ENCODE measurements around the gene TMEM114.
A peak's percentile ranks its signal among the peaks of the same experiment; 100 is the strongest.
"Not testable (repeated sequence)": the region's sequence is repeated elsewhere in the genome, so short reads cannot be mapped to it uniquely, and the experiment has no call there.

TMEM114 gene

DNA sequence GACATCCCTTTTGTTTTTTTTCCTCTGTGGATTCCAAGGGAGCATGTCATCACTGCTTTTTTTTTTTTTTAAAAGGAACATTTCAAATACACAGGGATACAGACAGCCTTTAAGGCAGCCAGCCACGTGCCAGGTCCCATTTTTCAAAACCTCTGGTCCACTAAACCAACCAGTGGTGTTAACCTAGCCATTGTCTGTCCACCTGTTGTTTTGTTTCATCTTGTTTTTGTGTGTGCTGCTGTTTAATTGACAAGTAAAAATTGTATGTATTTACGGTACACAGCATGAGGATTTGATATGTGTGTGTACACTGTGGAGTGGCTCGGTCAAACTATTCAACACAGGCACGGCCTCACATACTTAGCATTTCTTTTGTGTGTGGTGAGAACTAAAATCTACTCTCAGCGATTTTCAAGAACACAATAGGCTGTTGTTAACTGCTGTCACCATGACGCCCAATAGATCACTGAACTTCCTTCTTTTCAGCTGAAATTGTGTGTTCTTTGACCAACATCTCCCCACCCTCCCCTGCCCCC, 19.2 kb downstream of the TMEM114 start:
- TF ChIP-seq, protein P1, sequence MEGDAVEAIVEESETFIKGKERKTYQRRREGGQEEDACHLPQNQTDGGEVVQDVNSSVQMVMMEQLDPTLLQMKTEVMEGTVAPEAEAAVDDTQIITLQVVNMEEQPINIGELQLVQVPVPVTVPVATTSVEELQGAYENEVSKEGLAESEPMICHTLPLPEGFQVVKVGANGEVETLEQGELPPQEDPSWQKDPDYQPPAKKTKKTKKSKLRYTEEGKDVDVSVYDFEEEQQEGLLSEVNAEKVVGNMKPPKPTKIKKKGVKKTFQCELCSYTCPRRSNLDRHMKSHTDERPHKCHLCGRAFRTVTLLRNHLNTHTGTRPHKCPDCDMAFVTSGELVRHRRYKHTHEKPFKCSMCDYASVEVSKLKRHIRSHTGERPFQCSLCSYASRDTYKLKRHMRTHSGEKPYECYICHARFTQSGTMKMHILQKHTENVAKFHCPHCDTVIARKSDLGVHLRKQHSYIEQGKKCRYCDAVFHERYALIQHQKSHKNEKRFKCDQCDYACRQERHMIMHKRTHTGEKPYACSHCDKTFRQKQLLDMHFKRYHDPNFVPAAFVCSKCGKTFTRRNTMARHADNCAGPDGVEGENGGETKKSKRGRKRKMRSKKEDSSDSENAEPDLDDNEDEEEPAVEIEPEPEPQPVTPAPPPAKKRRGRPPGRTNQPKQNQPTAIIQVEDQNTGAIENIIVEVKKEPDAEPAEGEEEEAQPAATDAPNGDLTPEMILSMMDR (IDR thresholded peaks at IDR 0.05; ENCODE audit: low read depth, low read length) = no peak

DNA sequence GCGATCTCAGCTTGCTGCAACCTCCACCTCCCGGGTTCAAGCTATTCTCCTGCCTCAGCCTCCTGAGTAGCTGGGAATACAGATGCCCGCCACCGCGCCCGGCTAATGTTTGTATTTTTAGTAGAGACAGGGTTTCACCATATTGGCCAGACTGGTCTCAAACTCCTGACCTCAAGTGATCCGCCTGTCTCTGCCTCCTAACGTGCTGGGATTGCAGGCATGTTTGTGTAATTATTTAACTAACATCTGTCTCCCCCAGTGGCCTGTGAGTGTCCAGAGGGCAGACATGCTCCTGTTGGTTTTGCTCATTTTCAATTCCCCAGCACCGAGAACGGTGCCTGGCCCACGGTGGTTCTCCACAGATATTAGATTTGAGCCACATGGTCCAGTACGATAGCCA, 19.9 kb downstream of the TMEM114 start:
- H3K36me3 ChIP-seq; H3K27ac ChIP-seq; DNase-seq; H3K4me3 ChIP-seq (ENCODE audit: low read depth, low read length); H3K9me3 ChIP-seq (ENCODE audit: severe bottlenecking): not testable (repeated sequence)
- peaks cover 35% of the 10 kb centered on the region for H3K27me3 ChIP-seq (ENCODE audit: insufficient read depth, low read depth, severe bottlenecking)

More for the DNA sequence above, 19.2 kb downstream of the TMEM114 start:
- H3K9me3 ChIP-seq (ENCODE audit: severe bottlenecking) = no peaks in the 10 kb centered on the region
- no peaks in the 10 kb centered on the region for H3K36me3 ChIP-seq
- peaks cover 39% of the 10 kb centered on the region for H3K27me3 ChIP-seq (ENCODE audit: insufficient read depth, low read depth, severe bottlenecking)
- no peak overlapping the region for H3K4me3 ChIP-seq (ENCODE audit: low read depth, low read length)
- H3K27ac ChIP-seq = no peak overlapping the region
- DNase-seq = no peak

DNA sequence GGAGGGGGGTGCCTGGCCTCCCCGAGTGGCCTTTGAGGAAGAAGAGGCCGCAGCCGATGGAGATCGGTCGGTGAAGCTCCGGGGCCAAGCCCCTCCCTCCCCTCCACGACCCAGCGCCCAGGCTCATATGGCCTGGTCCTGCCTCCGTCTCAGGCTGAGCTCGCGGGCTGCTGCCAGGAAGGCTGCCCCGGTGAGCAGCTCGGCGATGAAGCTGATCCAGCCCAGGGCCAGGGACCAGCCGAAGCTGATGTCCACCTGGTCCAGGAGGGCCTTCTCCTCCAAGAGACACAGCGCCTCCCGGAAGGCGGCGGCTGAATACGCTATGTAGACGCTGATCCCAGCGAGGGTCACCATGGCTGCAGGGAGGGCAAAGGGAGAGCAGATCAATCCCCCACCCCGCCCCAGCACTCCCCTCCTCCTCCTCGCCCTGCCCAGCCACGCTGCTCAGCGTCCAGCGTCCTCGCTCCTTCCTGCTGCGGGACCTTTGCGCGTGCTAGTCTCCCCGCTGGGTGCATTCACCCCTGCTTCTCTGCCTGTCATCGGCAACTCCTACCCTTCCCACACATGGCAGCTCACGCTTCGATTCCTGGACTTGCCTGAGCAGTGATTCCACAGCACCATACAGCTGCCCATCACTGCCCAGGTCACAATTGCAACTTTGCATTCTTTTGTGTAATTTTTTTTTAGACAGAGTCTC, 20.5 kb downstream of the TMEM114 start:
- H3K27me3 ChIP-seq (ENCODE audit: insufficient read depth, low read depth, severe bottlenecking) = peaks cover 33% of the 10 kb centered on the region
- DNase-seq = no peak
- no peaks in the 10 kb centered on the region for H3K9me3 ChIP-seq (ENCODE audit: severe bottlenecking)
- no peaks in the 10 kb centered on the region for H3K36me3 ChIP-seq
- H3K27ac ChIP-seq = no peak overlapping the region
- TF ChIP-seq, protein P1 (IDR thresholded peaks at IDR 0.05; ENCODE audit: low read depth, low read length) = no peak
- no peak overlapping the region for H3K4me3 ChIP-seq (ENCODE audit: low read depth, low read length)

- DNase-seq = no peak
- H3K27me3 ChIP-seq (ENCODE audit: insufficient read depth, low read depth, severe bottlenecking) = peaks cover 29% of the 10 kb centered on the region
- no peak overlapping the region for H3K4me3 ChIP-seq (ENCODE audit: low read depth, low read length)
- TF ChIP-seq, protein P1 (IDR thresholded peaks at IDR 0.05; ENCODE audit: low read depth, low read length) = no peak
- no peak overlapping the region for H3K27ac ChIP-seq
- no peaks in the 10 kb centered on the region for H3K36me3 ChIP-seq
- H3K9me3 ChIP-seq (ENCODE audit: severe bottlenecking) = no peaks in the 10 kb centered on the region
Observed at GRCh38 chr16:8568231-8568617, 22.1 kb downstream of the TMEM114 start.

GRCh38 chr16:8567355-8568230, 22.7 kb downstream of the TMEM114 start:
- peak; percentile 76 for DNase-seq
- H3K27me3 ChIP-seq (ENCODE audit: insufficient read depth, low read depth, severe bottlenecking) = peaks cover 22% of the 10 kb centered on the region
- no peak overlapping the region for H3K4me3 ChIP-seq (ENCODE audit: low read depth, low read length)
- no peaks in the 10 kb centered on the region for H3K9me3 ChIP-seq (ENCODE audit: severe bottlenecking)
- no peaks in the 10 kb centered on the region for H3K36me3 ChIP-seq
- no peak overlapping the region for H3K27ac ChIP-seq
- TF ChIP-seq, protein P1 (IDR thresholded peaks at IDR 0.05; ENCODE audit: low read depth, low read length) = peak; percentile 91

- TF ChIP-seq, protein P1 (IDR thresholded peaks at IDR 0.05; ENCODE audit: low read depth, low read length) = no peak
- H3K4me3 ChIP-seq (ENCODE audit: low read depth, low read length) = no peak overlapping the region
- no peaks in the 10 kb centered on the region for H3K36me3 ChIP-seq
- peaks cover 15% of the 10 kb centered on the region for H3K27me3 ChIP-seq (ENCODE audit: insufficient read depth, low read depth, severe bottlenecking)
- no peak overlapping the region for H3K27ac ChIP-seq
- DNase-seq = no peak
- no peaks in the 10 kb centered on the region for H3K9me3 ChIP-seq (ENCODE audit: severe bottlenecking)
Observed at GRCh38 chr16:8565498-8565897, 24.8 kb downstream of the TMEM114 start.

All from WERI-Rb-1 (cell line).